Nephron (organoid): Measurements from ENCODE around the gene CAB39.

Experiments
- H3K27ac Mint-ChIP-seq, 3 experiments: 2 replicates each; pipeline ENCODE4 v1.8.0; 2020; ENCODE audit warnings: mixed read lengths in 3 of 3, mild to moderate bottlenecking in 2 of 3, moderate library complexity in 1 of 3
- H3K27me3 Mint-ChIP-seq: 2 replicates; pipeline ENCODE4 v1.8.0; 2021; ENCODE audit warnings: low read depth, mild to moderate bottlenecking, moderate library complexity, mixed read lengths
- H3K36me3 Mint-ChIP-seq: 2 replicates; pipeline ENCODE4 v1.8.0; 2020; ENCODE audit warnings: low read depth, mixed read lengths
- H3K4me1 Mint-ChIP-seq: 2 replicates; pipeline ENCODE4 v1.8.0; 2020; ENCODE audit warnings: mixed read lengths
- H3K4me3 Mint-ChIP-seq, 3 experiments: 2 replicates each; pipeline ENCODE4 v1.8.0; 2020; ENCODE audit warnings: mild to moderate bottlenecking in 3 of 3, mixed read lengths in 3 of 3, moderate library complexity in 2 of 3
- H3K9me3 Mint-ChIP-seq: 2 replicates; pipeline ENCODE4 v1.8.0; 2020; ENCODE audit warnings: mixed read lengths
- TF ChIP-seq, protein P1 (sequence below), 3 experiments: fragments of 200-600 bp; sonication (generic); IDR thresholded peaks; one replicate each; pipeline ENCODE4 v1.5.0; 2021; ENCODE audit warnings: antibody characterized with exemption in 3 of 3; ENCODE audit not compliant: unreplicated experiment in 3 of 3

The CAB39 gene

GRCh38 chr2:230748087-230748486 lies 35.4 kb downstream of the CAB39 start:
- Mint-ChIP-seq H3K9me3 (no peaks in the 10 kb centered on the region), H3K27ac (no peak overlapping the region), H3K4me1 (no peaks in the 10 kb centered on the region), H3K4me3 (no peak overlapping the region), H3K36me3 (peaks cover 30% of the 10 kb centered on the region), H3K27me3 (no peaks in the 10 kb centered on the region)
- TF ChIP-seq, protein P1, sequence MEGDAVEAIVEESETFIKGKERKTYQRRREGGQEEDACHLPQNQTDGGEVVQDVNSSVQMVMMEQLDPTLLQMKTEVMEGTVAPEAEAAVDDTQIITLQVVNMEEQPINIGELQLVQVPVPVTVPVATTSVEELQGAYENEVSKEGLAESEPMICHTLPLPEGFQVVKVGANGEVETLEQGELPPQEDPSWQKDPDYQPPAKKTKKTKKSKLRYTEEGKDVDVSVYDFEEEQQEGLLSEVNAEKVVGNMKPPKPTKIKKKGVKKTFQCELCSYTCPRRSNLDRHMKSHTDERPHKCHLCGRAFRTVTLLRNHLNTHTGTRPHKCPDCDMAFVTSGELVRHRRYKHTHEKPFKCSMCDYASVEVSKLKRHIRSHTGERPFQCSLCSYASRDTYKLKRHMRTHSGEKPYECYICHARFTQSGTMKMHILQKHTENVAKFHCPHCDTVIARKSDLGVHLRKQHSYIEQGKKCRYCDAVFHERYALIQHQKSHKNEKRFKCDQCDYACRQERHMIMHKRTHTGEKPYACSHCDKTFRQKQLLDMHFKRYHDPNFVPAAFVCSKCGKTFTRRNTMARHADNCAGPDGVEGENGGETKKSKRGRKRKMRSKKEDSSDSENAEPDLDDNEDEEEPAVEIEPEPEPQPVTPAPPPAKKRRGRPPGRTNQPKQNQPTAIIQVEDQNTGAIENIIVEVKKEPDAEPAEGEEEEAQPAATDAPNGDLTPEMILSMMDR (IDR thresholded peaks at IDR 0.05; ENCODE audit: unreplicated experiment in 3 of 3) = no peak

DNA sequence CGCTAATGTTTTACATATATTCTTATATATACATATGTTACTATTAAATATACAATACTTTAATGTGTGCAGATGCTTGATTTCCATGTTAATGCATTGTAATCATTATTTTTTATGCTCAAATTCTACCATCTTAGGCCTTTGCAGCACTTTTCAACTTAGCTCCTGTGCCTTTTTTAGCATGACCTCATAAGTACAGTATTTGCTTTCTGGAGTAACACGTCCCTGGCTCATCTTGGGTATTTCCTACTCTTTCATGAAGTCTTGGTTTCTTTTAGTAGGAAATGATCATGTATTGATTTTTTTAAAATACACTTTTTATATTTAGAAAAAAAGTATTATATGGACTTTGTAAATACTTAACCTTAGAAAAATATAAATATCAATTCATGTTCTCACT lies 36.5 kb downstream of the CAB39 start:
- H3K36me3 Mint-ChIP-seq = peaks cover 29% of the 10 kb centered on the region
- H3K9me3 Mint-ChIP-seq = no peaks in the 10 kb centered on the region
- no peak overlapping the region for H3K4me3 Mint-ChIP-seq
- TF ChIP-seq, protein P1 (IDR thresholded peaks at IDR 0.05; ENCODE audit: unreplicated experiment in 3 of 3) = no peak
- H3K27me3 Mint-ChIP-seq = no peaks in the 10 kb centered on the region
- H3K27ac Mint-ChIP-seq = no peak overlapping the region
- H3K4me1 Mint-ChIP-seq = no peaks in the 10 kb centered on the region

GRCh38 chr2:230751062-230751461 lies 38.4 kb downstream of the CAB39 start:
- Mint-ChIP-seq H3K27me3 (no peaks in the 10 kb centered on the region), H3K4me3 (no peak overlapping the region), H3K27ac (peak overlapping the region in 2 of 3 experiments; percentile 50 to 74), H3K9me3 (no peaks in the 10 kb centered on the region), H3K36me3 (peaks cover 29% of the 10 kb centered on the region), H3K4me1 (peaks cover 3% of the 10 kb centered on the region)
- TF ChIP-seq, protein P1 (IDR thresholded peaks at IDR 0.05; ENCODE audit: unreplicated experiment in 3 of 3) = no peak

DNA sequence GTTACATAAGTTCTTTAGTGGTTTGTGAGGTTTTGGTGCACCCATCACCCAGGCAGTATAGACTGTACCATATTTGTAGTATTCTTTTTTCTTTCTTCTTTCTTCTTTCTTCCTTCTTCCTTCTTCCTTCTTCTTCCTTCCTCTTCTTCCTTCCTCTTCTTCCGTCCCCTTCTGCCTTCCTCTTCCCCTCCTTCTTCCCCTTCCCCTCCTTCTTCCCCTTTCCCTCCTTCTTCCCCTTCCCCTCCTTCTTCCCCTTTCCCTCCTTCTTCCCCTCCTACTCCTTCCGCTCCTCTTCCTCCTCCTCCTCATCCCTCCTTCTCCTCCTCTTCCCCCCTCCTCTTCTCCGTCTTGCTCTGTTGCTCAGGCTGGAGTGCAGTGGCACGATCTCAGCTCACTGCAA lies 41.6 kb downstream of the CAB39 start:
- no peaks in the 10 kb centered on the region for H3K9me3 Mint-ChIP-seq
- H3K27ac Mint-ChIP-seq = no peak overlapping the region
- peaks cover 26% of the 10 kb centered on the region for H3K36me3 Mint-ChIP-seq
- no peak overlapping the region for H3K4me3 Mint-ChIP-seq
- TF ChIP-seq, protein P1 (IDR thresholded peaks at IDR 0.05; ENCODE audit: unreplicated experiment in 3 of 3) = no peak
- peaks cover 3% of the 10 kb centered on the region for H3K4me1 Mint-ChIP-seq
- H3K27me3 Mint-ChIP-seq = no peaks in the 10 kb centered on the region

GRCh38 chr2:230757476-230757875 lies 44.8 kb downstream of the CAB39 start:
- TF ChIP-seq, protein P1 (IDR thresholded peaks at IDR 0.05; ENCODE audit: unreplicated experiment in 3 of 3) = no peak
- Mint-ChIP-seq H3K4me1 (peaks cover 3% of the 10 kb centered on the region), H3K27me3 (no peaks in the 10 kb centered on the region), H3K4me3 (no peak overlapping the region), H3K27ac (peak overlapping the region in 1 of 3 experiments; percentile 36), H3K36me3 (peaks cover 32% of the 10 kb centered on the region), H3K9me3 (no peaks in the 10 kb centered on the region)
